Neuron (in vitro differentiated cells): ENCODE measurements around the gene RUVBL2.
"Not testable (repeated sequence)": the region's sequence is repeated elsewhere in the genome, so short reads cannot be mapped to it uniquely, and the experiment has no call there.

ENCODE experiments used
- H2AFZ ChIP-seq: one replicate; pipeline ENCODE4 v1.6.1; 2013; ENCODE audit warnings: low read depth, mild to moderate bottlenecking, inconsistent platforms, low read length, moderate library complexity
- H3K27me3 ChIP-seq: one replicate; pipeline ENCODE4 v1.6.1; 2013; ENCODE audit warnings: low read length; ENCODE audit not compliant: insufficient read depth
- H3K36me3 ChIP-seq: one replicate; pipeline ENCODE4 v1.6.1; 2013; ENCODE audit warnings: low read length; ENCODE audit not compliant: insufficient read depth
- H3K4me1 ChIP-seq: one replicate; pipeline ENCODE4 v1.6.1; 2013; ENCODE audit warnings: low read length; ENCODE audit not compliant: insufficient read depth
- H3K4me3 ChIP-seq: 2 replicates; pipeline ENCODE4 v1.5.1; 2013; ENCODE audit warnings: mild to moderate bottlenecking, low read length, moderate library complexity
- H3K9me3 ChIP-seq: one replicate; pipeline ENCODE4 v1.6.1; 2013; ENCODE audit warnings: low read length

Gene RUVBL2

GRCh38 chr19:49020931-49021895 is 27.5 kb downstream of the RUVBL2 start:
- peaks cover 9% of the 10 kb centered on the region for H3K36me3 ChIP-seq
- no peak overlapping the region for H3K4me3 ChIP-seq
- H3K4me1 ChIP-seq: peaks cover 3% of the 10 kb centered on the region
- peaks cover 11% of the 10 kb centered on the region for H3K9me3 ChIP-seq
- no peaks in the 10 kb centered on the region for H3K27me3 ChIP-seq
- H2AFZ ChIP-seq: no peak overlapping the region

- H3K4me1 ChIP-seq: peaks cover 3% of the 10 kb centered on the region
- H3K4me3 ChIP-seq: no peak overlapping the region
- H3K27me3 ChIP-seq: no peaks in the 10 kb centered on the region
- H3K9me3 ChIP-seq: peaks cover 9% of the 10 kb centered on the region
- H2AFZ ChIP-seq: no peak overlapping the region
- peaks cover 2% of the 10 kb centered on the region for H3K36me3 ChIP-seq
These were observed 28.4 kb downstream of the RUVBL2 start for GRCh38 chr19:49022116-49022515.

GRCh38 chr19:49024233-49024632 is 30.5 kb downstream of the RUVBL2 start, which contains the start of gene CGB3:
CGB3 (minus strand) TSS chr19:49024333; CDS start chr19:49023971, 362 bp downstream.
- H3K4me3 ChIP-seq, H2AFZ ChIP-seq, H3K36me3 ChIP-seq, H3K4me1 ChIP-seq, H3K27me3 ChIP-seq, H3K9me3 ChIP-seq: not testable (repeated sequence)

GRCh38 chr19:49025088-49025487 is 31.4 kb downstream of the RUVBL2 start:
- not testable (repeated sequence) for H3K4me1 ChIP-seq, H3K36me3 ChIP-seq, H2AFZ ChIP-seq, H3K9me3 ChIP-seq, H3K4me3 ChIP-seq, H3K27me3 ChIP-seq

- not testable (repeated sequence) for H3K27me3 ChIP-seq, H2AFZ ChIP-seq, H3K36me3 ChIP-seq, H3K9me3 ChIP-seq, H3K4me1 ChIP-seq, H3K4me3 ChIP-seq
These were observed 31.9 kb downstream of the RUVBL2 start for GRCh38 chr19:49025599-49025998.

- H2AFZ ChIP-seq, H3K4me1 ChIP-seq, H3K4me3 ChIP-seq, H3K9me3 ChIP-seq, H3K36me3 ChIP-seq, H3K27me3 ChIP-seq: not testable (repeated sequence)
These were observed 35.0 kb downstream of the RUVBL2 start for GRCh38 chr19:49028686-49029085.

GRCh38 chr19:49029749-49030148 is 36.1 kb downstream of the RUVBL2 start:
- not testable (repeated sequence) for H2AFZ ChIP-seq, H3K36me3 ChIP-seq, H3K4me3 ChIP-seq, H3K27me3 ChIP-seq, H3K9me3 ChIP-seq, H3K4me1 ChIP-seq

- not testable (repeated sequence) for H3K4me1 ChIP-seq, H3K27me3 ChIP-seq, H2AFZ ChIP-seq, H3K9me3 ChIP-seq, H3K4me3 ChIP-seq, H3K36me3 ChIP-seq
These were observed 36.6 kb downstream of the RUVBL2 start for GRCh38 chr19:49030323-49030722.

- not testable (repeated sequence) for H3K27me3 ChIP-seq, H3K36me3 ChIP-seq, H2AFZ ChIP-seq, H3K4me1 ChIP-seq, H3K4me3 ChIP-seq, H3K9me3 ChIP-seq
These were observed 38.1 kb downstream of the RUVBL2 start, which contains the start of gene CGB2 for GRCh38 chr19:49031642-49032301. CGB2 (plus strand) TSS chr19:49031890; CDS start chr19:49032096, 206 bp downstream.

- H3K27me3 ChIP-seq, H3K4me1 ChIP-seq, H3K4me3 ChIP-seq, H3K9me3 ChIP-seq, H2AFZ ChIP-seq, H3K36me3 ChIP-seq: not testable (repeated sequence)
These were observed 43.1 kb downstream of the RUVBL2 start, which contains the start of gene CGB1 for GRCh38 chr19:49036815-49037214. CGB1 (minus strand) TSS chr19:49036895; CDS start chr19:49036711, 184 bp downstream.

- H2AFZ ChIP-seq, H3K4me3 ChIP-seq, H3K4me1 ChIP-seq, H3K27me3 ChIP-seq, H3K9me3 ChIP-seq, H3K36me3 ChIP-seq: not testable (repeated sequence)
These were observed 44.4 kb downstream of the RUVBL2 start for GRCh38 chr19:49038111-49038510.

- not testable (repeated sequence) for H3K4me1 ChIP-seq, H3K9me3 ChIP-seq, H3K4me3 ChIP-seq, H3K36me3 ChIP-seq, H2AFZ ChIP-seq, H3K27me3 ChIP-seq
These were observed 45.0 kb downstream of the RUVBL2 start for GRCh38 chr19:49038557-49039276.

GRCh38 chr19:49039736-49040135 is 46.0 kb downstream of the RUVBL2 start:
- not testable (repeated sequence) for H3K4me1 ChIP-seq, H3K9me3 ChIP-seq, H3K4me3 ChIP-seq, H2AFZ ChIP-seq, H3K27me3 ChIP-seq, H3K36me3 ChIP-seq
